ENCODE results near the gene REN.

The REN gene

DNA sequence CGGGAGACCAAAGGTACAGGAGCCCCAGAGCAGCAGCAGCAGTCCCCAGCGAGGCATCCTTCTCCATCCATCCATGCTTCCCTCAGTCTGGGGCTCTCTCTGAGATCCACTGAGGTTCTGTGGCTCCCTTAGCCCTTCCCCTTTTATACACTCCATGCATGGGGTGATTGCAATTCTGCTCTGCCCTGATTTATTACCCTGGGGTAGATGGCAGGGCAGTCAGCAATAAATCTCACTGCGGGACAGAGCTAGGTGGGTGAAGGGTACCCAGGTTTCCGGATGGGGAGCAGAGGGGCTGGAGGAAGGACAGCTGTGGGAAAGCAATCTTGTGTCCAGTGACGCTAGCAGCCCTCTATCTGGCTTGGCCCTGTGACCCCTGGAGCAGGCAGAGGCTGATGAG is at the start of gene REN:
REN (minus strand) TSS at position 119 of the 400 bp plus-strand sequence; CDS start at position 75, 44 bp downstream.
- no peaks in the 10 kb centered on the region for H3K36me3 ChIP-seq (ENCODE audit: control insufficient read depth, insufficient read depth, low read length)
- no CpG with 5 or more reads among the region's 5 CpGs for whole genome bisulfite sequencing (ENCODE audit: insufficient coverage, insufficient read length)
- H3K4me1 ChIP-seq (ENCODE audit: control insufficient read depth, insufficient read depth, low read length) = no peaks in the 10 kb centered on the region
- H3K9me3 ChIP-seq (ENCODE audit: control insufficient read depth, insufficient read depth, low read length) = no peaks in the 10 kb centered on the region; the same call in 1 of the 2 replicates
- H3K27ac ChIP-seq (ENCODE audit: low read length) = no peak within 1 kb of the TSS
- no peak within 1 kb of the TSS for H3K4me3 ChIP-seq (ENCODE audit: low read length)
- DNase-seq (ENCODE audit: low read depth, low spot score) = no peak
- no peaks in the 10 kb centered on the region for H3K27me3 ChIP-seq (ENCODE audit: control insufficient read depth, insufficient read depth, low read length)

DNA sequence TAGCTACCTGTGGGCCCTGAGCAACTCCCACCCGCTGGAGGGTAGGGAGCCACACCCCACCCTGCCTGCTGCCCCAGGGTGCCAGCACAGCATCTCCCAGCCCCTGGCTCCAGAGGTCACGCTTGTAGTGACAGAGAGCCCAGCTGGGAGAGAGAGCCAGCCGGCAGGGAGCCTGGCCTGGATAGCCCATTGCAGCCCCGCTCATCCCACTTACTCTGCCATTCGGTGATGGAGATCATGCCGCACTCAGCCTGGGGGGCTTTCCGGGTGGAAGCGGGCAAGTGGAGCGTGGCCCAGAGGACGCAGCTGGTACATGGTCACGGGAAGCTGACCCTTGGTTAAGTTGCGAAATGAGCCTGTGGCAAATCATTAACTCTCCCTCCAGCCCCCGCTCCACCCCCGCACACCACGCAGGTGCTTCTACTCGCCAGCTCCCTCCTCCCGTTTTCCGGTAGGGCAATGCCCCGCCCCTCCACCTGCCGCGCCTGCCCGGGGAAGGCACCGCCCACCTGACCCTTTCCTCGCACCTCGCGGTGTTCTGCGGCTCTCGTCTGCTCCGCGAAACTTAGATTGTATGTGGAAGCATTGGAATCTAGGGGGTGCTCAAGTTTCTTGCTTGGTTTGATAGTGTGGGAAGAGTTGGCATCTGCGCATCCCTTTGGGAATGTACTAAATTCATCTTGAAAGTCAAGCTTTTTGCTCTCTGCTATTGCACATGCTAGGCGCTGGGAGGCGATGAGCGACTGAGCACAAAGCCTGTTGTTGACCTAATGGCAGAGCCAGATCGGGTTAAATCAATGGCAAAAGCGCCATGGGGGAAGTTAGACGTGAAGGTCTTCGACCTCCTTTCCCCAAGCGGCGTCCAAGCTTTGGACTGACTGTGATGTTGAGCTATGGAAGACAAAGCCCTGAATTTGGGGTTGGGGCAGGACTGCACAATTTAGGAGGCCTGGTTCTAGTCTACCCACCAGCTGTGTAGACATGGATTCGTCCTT is 47.8 kb upstream of the REN start, which contains the start of gene GOLT1A:
GOLT1A (minus strand) TSS at position 321 of the 995 bp plus-strand sequence; CDS start at position 239, 82 bp downstream.
- Histone ChIP-seq H3K4me1 (ENCODE audit: control insufficient read depth, insufficient read depth, low read length) (peaks cover 4% of the 10 kb centered on the region; the same call in 1 of the 2 replicates), H3K9me3 (ENCODE audit: control insufficient read depth, insufficient read depth, low read length) (no peaks in the 10 kb centered on the region), H3K4me3 (ENCODE audit: low read length) (peak within 1 kb of the TSS; percentile 63; the same call in 1 of the 2 replicates), H3K36me3 (ENCODE audit: control insufficient read depth, insufficient read depth, low read length) (0 out of 2 replicates have a peak, but pooled peaks cover 2% of the 10 kb centered on the region), H3K27me3 (ENCODE audit: control insufficient read depth, insufficient read depth, low read length) (no peaks in the 10 kb centered on the region), H3K27ac (ENCODE audit: low read length) (no peak within 1 kb of the TSS)
- no CpG with 5 or more reads among the region's 41 CpGs for WGBS (ENCODE audit: insufficient coverage, insufficient read length)
- peak; percentile 68 for DNase-seq (ENCODE audit: low read depth, low spot score)

DNA sequence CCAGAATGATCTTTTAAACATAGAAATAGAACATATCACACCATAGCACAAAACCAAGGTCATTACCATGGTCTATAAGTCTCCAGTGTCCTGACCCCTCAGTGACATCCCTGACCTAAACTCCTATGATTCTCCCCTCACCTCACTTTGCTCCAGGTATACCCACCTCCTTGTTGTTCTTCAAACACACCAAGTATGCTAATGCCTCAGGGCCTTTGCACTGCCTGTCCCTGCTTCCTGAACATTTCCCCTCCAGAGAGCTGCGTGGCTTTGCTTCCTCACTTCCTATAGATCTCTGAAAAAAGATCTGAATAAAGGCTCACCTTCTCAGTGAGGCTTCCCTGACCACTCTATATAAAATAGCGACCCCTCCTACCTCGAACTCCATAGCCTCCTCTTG is 46.6 kb upstream of the REN start:
- H3K27me3 ChIP-seq (ENCODE audit: control insufficient read depth, insufficient read depth, low read length) = no peaks in the 10 kb centered on the region
- no CpG with 5 or more reads among the region's 3 CpGs for WGBS (ENCODE audit: insufficient coverage, insufficient read length)
- H3K4me3 ChIP-seq (ENCODE audit: low read length) = no peak overlapping the region
- DNase-seq (ENCODE audit: low read depth, low spot score) = no peak
- H3K27ac ChIP-seq (ENCODE audit: low read length) = no peak overlapping the region
- peaks cover 4% of the 10 kb centered on the region; the same call in 1 of the 2 replicates for H3K4me1 ChIP-seq (ENCODE audit: control insufficient read depth, insufficient read depth, low read length)
- no peaks in the 10 kb centered on the region for H3K9me3 ChIP-seq (ENCODE audit: control insufficient read depth, insufficient read depth, low read length)
- 0 out of 2 replicates have a peak, but pooled peaks cover 2% of the 10 kb centered on the region for H3K36me3 ChIP-seq (ENCODE audit: control insufficient read depth, insufficient read depth, low read length)

DNA sequence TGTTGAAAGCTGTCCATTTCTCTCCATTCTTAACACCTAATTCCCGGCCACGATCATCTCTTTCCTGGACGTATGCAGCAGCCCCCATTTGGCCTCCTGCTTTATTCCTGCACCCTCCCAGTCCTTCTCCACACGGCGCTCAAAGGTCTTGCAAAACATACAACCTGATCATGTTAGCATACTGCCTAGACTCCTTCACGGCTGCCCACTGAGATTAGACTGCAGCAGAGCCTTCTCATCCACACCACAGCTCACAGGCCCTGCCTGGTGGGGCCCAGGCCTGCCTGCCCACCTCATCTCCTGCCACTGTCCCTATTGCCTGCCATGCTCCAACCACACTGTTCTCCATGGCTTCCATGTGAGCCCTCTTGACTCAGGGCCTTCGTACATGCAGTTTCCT is 44.9 kb upstream of the REN start:
- H3K4me1 ChIP-seq (ENCODE audit: control insufficient read depth, insufficient read depth, low read length) = peaks cover 7% of the 10 kb centered on the region; the same call in 1 of the 2 replicates
- no peaks in the 10 kb centered on the region for H3K9me3 ChIP-seq (ENCODE audit: control insufficient read depth, insufficient read depth, low read length)
- H3K27ac ChIP-seq (ENCODE audit: low read length) = no peak overlapping the region
- no peak overlapping the region for H3K4me3 ChIP-seq (ENCODE audit: low read length)
- WGBS (ENCODE audit: insufficient coverage, insufficient read length) = no CpG with 5 or more reads among the region's 7 CpGs
- 0 out of 2 replicates have a peak, but pooled peaks cover 2% of the 10 kb centered on the region for H3K36me3 ChIP-seq (ENCODE audit: control insufficient read depth, insufficient read depth, low read length)
- no peaks in the 10 kb centered on the region for H3K27me3 ChIP-seq (ENCODE audit: control insufficient read depth, insufficient read depth, low read length)
- no peak for DNase-seq (ENCODE audit: low read depth, low spot score)

DNA sequence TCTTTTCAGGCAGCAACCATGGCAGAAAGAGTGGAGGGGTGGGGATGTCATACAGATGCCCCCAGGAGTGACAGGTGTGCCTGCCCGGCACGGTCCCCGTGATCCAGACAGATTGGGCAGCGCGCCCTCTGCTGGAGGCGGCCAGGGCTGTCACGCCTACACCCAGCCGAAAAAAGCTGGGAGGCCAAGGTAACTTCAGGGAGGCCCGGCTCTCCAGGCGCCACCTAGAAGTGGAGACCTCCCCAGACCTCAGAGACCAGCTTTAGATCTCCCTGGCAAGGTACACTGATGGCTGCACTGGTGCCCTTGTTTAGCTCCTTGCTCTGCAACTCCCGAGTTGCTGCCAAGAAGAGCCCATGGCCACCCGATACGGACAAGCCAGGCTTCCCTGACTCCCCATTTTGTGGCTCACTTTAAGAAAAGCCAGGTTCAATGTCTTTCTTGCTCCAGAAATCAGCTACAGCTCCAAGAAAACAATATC is 41.0 kb upstream of the REN start:
- Histone ChIP-seq H3K27me3 (ENCODE audit: control insufficient read depth, insufficient read depth, low read length) (no peaks in the 10 kb centered on the region), H3K9me3 (ENCODE audit: control insufficient read depth, insufficient read depth, low read length) (no peaks in the 10 kb centered on the region), H3K27ac (ENCODE audit: low read length) (no peak overlapping the region), H3K36me3 (ENCODE audit: control insufficient read depth, insufficient read depth, low read length) (0 out of 2 replicates have a peak, but pooled peaks cover 2% of the 10 kb centered on the region), H3K4me3 (ENCODE audit: low read length) (no peak overlapping the region), H3K4me1 (ENCODE audit: control insufficient read depth, insufficient read depth, low read length) (0 out of 2 replicates have a peak, but pooled peaks cover 3% of the 10 kb centered on the region)
- no peak for DNase-seq (ENCODE audit: low read depth, low spot score)
- WGBS (ENCODE audit: insufficient coverage, insufficient read length) = no CpG with 5 or more reads among the region's 13 CpGs

DNA sequence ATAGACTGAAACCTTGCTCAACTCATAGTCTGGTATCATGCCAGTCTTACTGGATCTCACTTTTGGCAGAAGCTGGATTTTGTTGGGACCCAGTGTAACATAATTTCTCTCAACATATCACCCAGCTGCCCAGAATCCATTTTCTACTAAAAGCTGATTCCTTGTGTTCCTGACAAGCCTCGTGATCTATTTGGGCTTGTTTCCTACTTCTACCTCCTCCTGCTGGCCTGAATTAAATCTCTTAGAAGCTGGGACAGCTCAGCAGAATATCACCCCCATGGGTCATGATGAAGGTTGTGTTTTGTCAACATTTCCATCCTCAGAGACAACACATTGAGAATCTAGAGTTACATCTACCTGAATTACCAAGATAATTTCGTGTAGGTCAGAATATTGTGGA is 40.0 kb upstream of the REN start:
- WGBS (ENCODE audit: insufficient coverage, insufficient read length) = no CpG with 5 or more reads among the region's 2 CpGs
- Histone ChIP-seq H3K9me3 (ENCODE audit: control insufficient read depth, insufficient read depth, low read length) (no peaks in the 10 kb centered on the region), H3K4me3 (ENCODE audit: low read length) (no peak overlapping the region), H3K4me1 (ENCODE audit: control insufficient read depth, insufficient read depth, low read length) (0 out of 2 replicates have a peak, but pooled peaks cover 3% of the 10 kb centered on the region), H3K27me3 (ENCODE audit: control insufficient read depth, insufficient read depth, low read length) (no peaks in the 10 kb centered on the region), H3K36me3 (ENCODE audit: control insufficient read depth, insufficient read depth, low read length) (0 out of 2 replicates have a peak, but pooled peaks cover 1% of the 10 kb centered on the region), H3K27ac (ENCODE audit: low read length) (no peak overlapping the region)
- DNase-seq (ENCODE audit: low read depth, low spot score) = no peak

DNA sequence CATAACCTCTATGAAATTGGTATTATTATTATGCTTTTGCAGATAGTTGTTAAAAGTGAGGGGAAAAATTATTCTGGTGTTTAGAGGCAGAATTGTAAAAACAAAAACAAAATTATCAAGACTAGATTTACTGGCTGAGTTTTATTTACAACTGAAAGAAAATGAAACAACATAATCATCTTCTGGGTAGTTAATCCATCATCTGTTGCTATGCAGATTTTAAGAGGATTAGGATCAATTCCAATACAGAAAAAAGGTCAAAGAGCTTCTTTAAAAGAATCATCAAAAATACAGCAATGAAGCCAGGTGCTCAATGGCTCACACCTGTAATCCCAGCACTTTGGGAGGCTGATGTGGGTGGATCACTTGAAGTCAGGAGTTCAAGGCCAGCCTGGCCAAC is 39.3 kb upstream of the REN start:
- Histone ChIP-seq H3K4me1 (ENCODE audit: control insufficient read depth, insufficient read depth, low read length) (0 out of 2 replicates have a peak, but pooled peaks cover 3% of the 10 kb centered on the region), H3K27ac (ENCODE audit: low read length) (no peak overlapping the region), H3K9me3 (ENCODE audit: control insufficient read depth, insufficient read depth, low read length) (no peaks in the 10 kb centered on the region), H3K36me3 (ENCODE audit: control insufficient read depth, insufficient read depth, low read length) (no peaks in the 10 kb centered on the region), H3K27me3 (ENCODE audit: control insufficient read depth, insufficient read depth, low read length) (no peaks in the 10 kb centered on the region), H3K4me3 (ENCODE audit: low read length) (no peak overlapping the region)
- DNase-seq (ENCODE audit: low read depth, low spot score) = no peak

DNA sequence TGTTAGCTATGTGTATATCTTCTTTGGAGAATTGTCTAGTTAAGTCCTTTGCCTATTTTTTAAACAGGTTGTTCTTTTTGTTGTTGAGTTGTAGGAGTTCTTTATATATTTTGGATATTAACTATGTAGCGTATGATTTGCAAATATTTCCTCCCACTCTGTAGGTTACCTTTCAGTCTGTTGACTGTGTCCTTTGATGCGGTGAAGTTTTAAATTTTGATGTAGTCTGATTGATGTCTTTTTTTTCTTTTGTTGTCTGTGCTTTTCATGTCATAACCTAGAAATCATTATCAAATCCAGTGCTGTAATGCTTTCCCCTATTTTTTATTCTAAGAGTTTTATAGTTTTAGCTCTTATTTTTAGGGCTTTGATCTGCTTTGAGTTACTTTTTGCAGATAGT is 38.8 kb upstream of the REN start:
- DNase-seq (ENCODE audit: low read depth, low spot score) = no peak
- Histone ChIP-seq H3K4me1 (ENCODE audit: control insufficient read depth, insufficient read depth, low read length) (0 out of 2 replicates have a peak, but pooled peaks cover 3% of the 10 kb centered on the region), H3K36me3 (ENCODE audit: control insufficient read depth, insufficient read depth, low read length) (no peaks in the 10 kb centered on the region), H3K9me3 (ENCODE audit: control insufficient read depth, insufficient read depth, low read length) (no peaks in the 10 kb centered on the region), H3K27me3 (ENCODE audit: control insufficient read depth, insufficient read depth, low read length) (no peaks in the 10 kb centered on the region), H3K27ac (ENCODE audit: low read length) (no peak overlapping the region), H3K4me3 (ENCODE audit: low read length) (no peak overlapping the region)
- WGBS (ENCODE audit: insufficient coverage, insufficient read length) = no CpG with 5 or more reads among the region's 2 CpGs

DNA sequence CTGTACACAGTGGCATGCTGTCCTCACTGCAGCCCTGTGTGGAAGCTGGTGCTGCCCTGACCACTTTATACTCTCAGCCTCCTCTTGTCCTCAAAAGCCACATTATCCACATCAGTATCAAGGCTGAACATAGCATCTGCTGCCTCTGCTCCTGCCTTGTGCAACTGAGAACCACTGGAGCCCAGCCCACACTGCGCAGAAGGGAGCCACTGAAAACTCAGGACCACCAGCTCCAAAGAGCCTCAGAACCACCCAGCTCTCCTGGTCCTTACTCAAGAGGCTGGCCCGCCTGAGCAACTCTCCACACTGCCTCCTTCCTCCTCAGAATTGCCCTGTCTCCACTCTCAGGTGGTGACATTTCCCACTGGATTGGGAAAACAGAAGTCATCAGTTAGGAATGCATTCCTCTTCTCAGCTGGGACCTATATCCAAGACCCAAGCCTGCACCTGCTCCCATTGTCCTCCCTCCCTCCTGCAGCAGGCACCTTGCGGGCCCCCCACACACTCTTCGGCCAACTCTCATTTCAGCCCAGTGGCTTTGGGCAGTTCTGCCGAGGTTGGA is 37.1 kb upstream of the REN start:
- H3K27ac ChIP-seq (ENCODE audit: low read length) = no peak overlapping the region

DNA sequence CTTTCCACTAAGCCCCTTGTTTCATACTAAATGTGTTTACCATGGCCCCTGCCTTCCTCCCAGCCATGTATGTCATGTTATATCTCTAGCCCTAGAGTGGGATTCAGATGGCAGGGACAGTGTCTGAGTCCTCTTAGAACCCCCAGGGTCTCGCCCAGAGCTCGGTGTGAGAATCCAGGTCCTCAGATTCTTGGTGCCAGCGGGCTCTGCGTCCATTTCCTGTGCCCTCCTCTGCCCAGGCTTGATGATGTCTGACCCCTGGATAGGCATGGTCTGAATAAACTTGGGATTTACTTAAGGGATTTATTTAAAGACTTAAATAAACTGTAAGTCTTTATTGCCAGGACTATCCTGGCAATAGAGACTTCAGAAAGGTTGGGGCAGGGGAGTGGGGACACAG is 36.3 kb upstream of the REN start:
- no peaks in the 10 kb centered on the region for H3K27me3 ChIP-seq (ENCODE audit: control insufficient read depth, insufficient read depth, low read length)
- H3K9me3 ChIP-seq (ENCODE audit: control insufficient read depth, insufficient read depth, low read length) = no peaks in the 10 kb centered on the region
- H3K4me3 ChIP-seq (ENCODE audit: low read length) = no peak overlapping the region
- WGBS (ENCODE audit: insufficient coverage, insufficient read length) = no CpG with 5 or more reads among the region's 4 CpGs
- no peaks in the 10 kb centered on the region for H3K36me3 ChIP-seq (ENCODE audit: control insufficient read depth, insufficient read depth, low read length)
- no peak overlapping the region for H3K27ac ChIP-seq (ENCODE audit: low read length)
- 0 out of 2 replicates have a peak, but pooled peaks cover 3% of the 10 kb centered on the region for H3K4me1 ChIP-seq (ENCODE audit: control insufficient read depth, insufficient read depth, low read length)
- DNase-seq (ENCODE audit: low read depth, low spot score) = no peak

More for the DNA sequence above, 37.1 kb upstream of the REN start:
- Histone ChIP-seq H3K4me3 (ENCODE audit: low read length) (no peak overlapping the region), H3K9me3 (ENCODE audit: control insufficient read depth, insufficient read depth, low read length) (no peaks in the 10 kb centered on the region), H3K27me3 (ENCODE audit: control insufficient read depth, insufficient read depth, low read length) (no peaks in the 10 kb centered on the region), H3K4me1 (ENCODE audit: control insufficient read depth, insufficient read depth, low read length) (0 out of 2 replicates have a peak, but pooled peaks cover 3% of the 10 kb centered on the region), H3K36me3 (ENCODE audit: control insufficient read depth, insufficient read depth, low read length) (no peaks in the 10 kb centered on the region)
- no peak for DNase-seq (ENCODE audit: low read depth, low spot score)
- no CpG with 5 or more reads among the region's 5 CpGs for WGBS (ENCODE audit: insufficient coverage, insufficient read length)

Measured in iPS DF 6.9 (cell line).